ENCODE results near the gene AGBL2.
"Not testable (repeated sequence)": the region's sequence is repeated elsewhere in the genome, so short reads cannot be mapped to it uniquely, and the experiment has no call there.

AGBL2 gene

GRCh38 chr11:47689480-47689879 is 25.7 kb downstream of the AGBL2 start:
- DNase-seq (ENCODE audit: low read depth) = no peak
- TF ChIP-seq, protein P1, sequence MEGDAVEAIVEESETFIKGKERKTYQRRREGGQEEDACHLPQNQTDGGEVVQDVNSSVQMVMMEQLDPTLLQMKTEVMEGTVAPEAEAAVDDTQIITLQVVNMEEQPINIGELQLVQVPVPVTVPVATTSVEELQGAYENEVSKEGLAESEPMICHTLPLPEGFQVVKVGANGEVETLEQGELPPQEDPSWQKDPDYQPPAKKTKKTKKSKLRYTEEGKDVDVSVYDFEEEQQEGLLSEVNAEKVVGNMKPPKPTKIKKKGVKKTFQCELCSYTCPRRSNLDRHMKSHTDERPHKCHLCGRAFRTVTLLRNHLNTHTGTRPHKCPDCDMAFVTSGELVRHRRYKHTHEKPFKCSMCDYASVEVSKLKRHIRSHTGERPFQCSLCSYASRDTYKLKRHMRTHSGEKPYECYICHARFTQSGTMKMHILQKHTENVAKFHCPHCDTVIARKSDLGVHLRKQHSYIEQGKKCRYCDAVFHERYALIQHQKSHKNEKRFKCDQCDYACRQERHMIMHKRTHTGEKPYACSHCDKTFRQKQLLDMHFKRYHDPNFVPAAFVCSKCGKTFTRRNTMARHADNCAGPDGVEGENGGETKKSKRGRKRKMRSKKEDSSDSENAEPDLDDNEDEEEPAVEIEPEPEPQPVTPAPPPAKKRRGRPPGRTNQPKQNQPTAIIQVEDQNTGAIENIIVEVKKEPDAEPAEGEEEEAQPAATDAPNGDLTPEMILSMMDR (IDR thresholded peaks at IDR 0.05; ENCODE audit: low read length, missing control alignments) = no peak
- H3K4me3 ChIP-seq (replicated peaks; ENCODE audit: low read depth, low read length) = no peak overlapping the region

GRCh38 chr11:47688991-47689390 is 26.2 kb downstream of the AGBL2 start:
- H3K4me3 ChIP-seq (replicated peaks; ENCODE audit: low read depth, low read length) = no peak overlapping the region
- DNase-seq (ENCODE audit: low read depth) = no peak
- TF ChIP-seq, protein P1 (IDR thresholded peaks at IDR 0.05; ENCODE audit: low read length, missing control alignments) = no peak

DNA sequence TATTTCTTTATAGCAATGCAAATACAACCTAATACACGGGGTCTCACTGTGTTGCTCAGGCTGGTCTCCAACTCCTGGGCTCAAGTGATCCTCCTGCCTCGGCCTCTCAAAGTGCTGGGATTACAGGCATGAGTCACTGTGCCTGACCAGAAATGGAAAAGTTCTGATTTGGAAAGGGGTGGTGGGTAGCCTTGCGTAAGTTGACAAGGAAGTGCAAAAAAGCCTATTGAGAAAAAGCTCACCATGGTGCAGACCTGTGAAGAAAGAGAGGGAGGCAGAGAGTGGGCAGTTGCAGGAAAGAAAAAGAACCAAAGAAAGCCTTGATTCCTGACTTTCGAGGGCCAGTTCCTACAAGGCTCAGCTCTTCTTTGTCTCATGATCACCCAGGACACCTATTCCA is 27.1 kb downstream of the AGBL2 start:
- TF ChIP-seq, protein P1 (IDR thresholded peaks at IDR 0.05; ENCODE audit: low read length, missing control alignments) = no peak
- no peak for DNase-seq (ENCODE audit: low read depth)
- no peak overlapping the region for H3K4me3 ChIP-seq (replicated peaks; ENCODE audit: low read depth, low read length)

DNA sequence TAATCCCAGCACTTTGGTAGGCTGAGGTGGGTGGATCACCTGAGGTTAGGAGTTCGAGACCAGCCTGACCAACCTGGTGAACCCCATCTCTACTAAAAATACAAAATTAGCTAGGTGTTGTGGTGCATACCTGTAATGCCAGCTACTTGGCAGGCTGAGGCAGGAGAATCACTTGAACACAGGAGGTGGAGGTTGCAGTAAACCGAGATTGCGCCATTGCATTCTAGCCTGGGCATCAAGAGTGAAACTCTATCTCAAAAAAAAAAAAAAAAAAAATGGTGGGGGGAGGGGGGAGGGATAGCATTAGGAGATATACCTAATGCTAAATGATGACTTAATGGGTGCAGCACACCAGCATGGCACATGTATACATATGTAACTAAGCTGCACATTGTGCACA is 28.5 kb downstream of the AGBL2 start:
- H3K4me3 ChIP-seq (replicated peaks; ENCODE audit: low read depth, low read length); DNase-seq (ENCODE audit: low read depth): not testable (repeated sequence)

GRCh38 chr11:47686151-47686550 is 29.0 kb downstream of the AGBL2 start:
- TF ChIP-seq, protein P1 (IDR thresholded peaks at IDR 0.05; ENCODE audit: low read length, missing control alignments) = no peak
- no peak overlapping the region for H3K4me3 ChIP-seq (replicated peaks; ENCODE audit: low read depth, low read length)
- DNase-seq (ENCODE audit: low read depth) = no peak

DNA sequence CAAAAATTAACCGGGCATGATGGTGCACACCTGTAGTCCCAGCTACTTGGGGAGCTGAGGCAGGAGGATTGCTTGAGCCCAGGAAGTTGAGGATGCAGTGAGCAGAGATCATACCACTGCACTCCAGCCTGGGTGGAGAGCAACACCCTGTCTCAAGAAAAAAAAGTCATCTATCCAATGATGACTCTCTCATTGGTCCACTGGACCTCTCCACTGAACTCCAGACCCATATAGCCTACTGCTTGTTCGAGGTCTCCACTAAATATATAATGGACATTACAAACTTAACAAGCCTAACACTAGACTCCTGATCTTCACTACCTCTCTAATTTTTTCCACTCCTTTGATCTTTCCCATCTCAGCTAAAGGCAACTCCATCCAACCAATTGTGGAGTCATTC is 39.3 kb downstream of the AGBL2 start:
- TF ChIP-seq, protein P1 (IDR thresholded peaks at IDR 0.05; ENCODE audit: low read length, missing control alignments) = no peak
- DNase-seq (ENCODE audit: low read depth) = no peak
- H3K4me3 ChIP-seq (replicated peaks; ENCODE audit: low read depth, low read length) = no peak overlapping the region

GRCh38 chr11:47672283-47672730 is 42.9 kb downstream of the AGBL2 start:
- TF ChIP-seq, protein P1 (IDR thresholded peaks at IDR 0.05; ENCODE audit: low read length, missing control alignments) = no peak
- no peak overlapping the region for H3K4me3 ChIP-seq (replicated peaks; ENCODE audit: low read depth, low read length)
- peak; percentile 9 for DNase-seq (ENCODE audit: low read depth)

Measured in fibroblast of pulmonary artery (primary cell).